ENCODE results near the gene APOF.

The APOF gene

GRCh38 chr12:56358836-56359532, 3.7 kb downstream of the APOF start:
- H3K27ac ChIP-seq (ENCODE audit: low read depth, low read length): peak overlapping the region; percentile 20; the same call in 1 of the 2 replicates
- H3K4me2 ChIP-seq (ENCODE audit: low read length): peak overlapping the region; percentile 94
- H3F3A ChIP-seq (ENCODE audit: control insufficient read depth, insufficient read depth): no peaks in the 10 kb centered on the region
- peak overlapping the region; percentile 90 for H3K4me3 ChIP-seq (ENCODE audit: low read length)
- H3K79me2 ChIP-seq (ENCODE audit: control insufficient read depth, low read length): peaks cover 22% of the 10 kb centered on the region
- peaks cover 38% of the 10 kb centered on the region for H3K4me1 ChIP-seq (ENCODE audit: control insufficient read depth, low read length)
- no peaks in the 10 kb centered on the region for H4K20me1 ChIP-seq (ENCODE audit: control insufficient read depth, insufficient read depth, low read depth, low read length)
- peaks cover 32% of the 10 kb centered on the region for H3K36me3 ChIP-seq (ENCODE audit: control insufficient read depth, low read length)
- H3K9me2 ChIP-seq (replicated peaks; ENCODE audit: control insufficient read depth, low read length): no peaks in the 10 kb centered on the region
- no peaks in the 10 kb centered on the region for H3K27me3 ChIP-seq (ENCODE audit: control insufficient read depth, low read length)
- no peak for TF ChIP-seq EZH2phosphoT487 (IDR thresholded peaks at IDR 0.05; ENCODE audit: borderline replicate concordance, low read length)
- TF ChIP-seq, protein P1, sequence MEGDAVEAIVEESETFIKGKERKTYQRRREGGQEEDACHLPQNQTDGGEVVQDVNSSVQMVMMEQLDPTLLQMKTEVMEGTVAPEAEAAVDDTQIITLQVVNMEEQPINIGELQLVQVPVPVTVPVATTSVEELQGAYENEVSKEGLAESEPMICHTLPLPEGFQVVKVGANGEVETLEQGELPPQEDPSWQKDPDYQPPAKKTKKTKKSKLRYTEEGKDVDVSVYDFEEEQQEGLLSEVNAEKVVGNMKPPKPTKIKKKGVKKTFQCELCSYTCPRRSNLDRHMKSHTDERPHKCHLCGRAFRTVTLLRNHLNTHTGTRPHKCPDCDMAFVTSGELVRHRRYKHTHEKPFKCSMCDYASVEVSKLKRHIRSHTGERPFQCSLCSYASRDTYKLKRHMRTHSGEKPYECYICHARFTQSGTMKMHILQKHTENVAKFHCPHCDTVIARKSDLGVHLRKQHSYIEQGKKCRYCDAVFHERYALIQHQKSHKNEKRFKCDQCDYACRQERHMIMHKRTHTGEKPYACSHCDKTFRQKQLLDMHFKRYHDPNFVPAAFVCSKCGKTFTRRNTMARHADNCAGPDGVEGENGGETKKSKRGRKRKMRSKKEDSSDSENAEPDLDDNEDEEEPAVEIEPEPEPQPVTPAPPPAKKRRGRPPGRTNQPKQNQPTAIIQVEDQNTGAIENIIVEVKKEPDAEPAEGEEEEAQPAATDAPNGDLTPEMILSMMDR (IDR thresholded peaks at IDR 0.05; ENCODE audit: low read depth, low read length, poor library complexity, severe bottlenecking): no peak
- no peaks in the 10 kb centered on the region for H3K9me3 ChIP-seq (ENCODE audit: control insufficient read depth, insufficient read depth, low read length)

GRCh38 chr12:56351325-56351724, 11.3 kb downstream of the APOF start:
- H3K4me3 ChIP-seq (ENCODE audit: low read length): no peak overlapping the region
- no peaks in the 10 kb centered on the region for H3K9me2 ChIP-seq (replicated peaks; ENCODE audit: control insufficient read depth, low read length)
- H3K79me2 ChIP-seq (ENCODE audit: control insufficient read depth, low read length): no peaks in the 10 kb centered on the region
- no peaks in the 10 kb centered on the region for H3F3A ChIP-seq (ENCODE audit: control insufficient read depth, insufficient read depth)
- no peaks in the 10 kb centered on the region for H3K9me3 ChIP-seq (ENCODE audit: control insufficient read depth, insufficient read depth, low read length)
- H3K4me2 ChIP-seq (ENCODE audit: low read length): no peak overlapping the region
- TF ChIP-seq, protein P1 (IDR thresholded peaks at IDR 0.05; ENCODE audit: low read depth, low read length, poor library complexity, severe bottlenecking): no peak
- TF ChIP-seq EZH2phosphoT487 (IDR thresholded peaks at IDR 0.05; ENCODE audit: borderline replicate concordance, low read length): no peak
- H4K20me1 ChIP-seq (ENCODE audit: control insufficient read depth, insufficient read depth, low read depth, low read length): no peaks in the 10 kb centered on the region
- H3K36me3 ChIP-seq (ENCODE audit: control insufficient read depth, low read length): peaks cover 79% of the 10 kb centered on the region
- no peaks in the 10 kb centered on the region for H3K27me3 ChIP-seq (ENCODE audit: control insufficient read depth, low read length)
- H3K4me1 ChIP-seq (ENCODE audit: control insufficient read depth, low read length): no peaks in the 10 kb centered on the region
- no peak overlapping the region; the same call in 1 of the 2 replicates for H3K27ac ChIP-seq (ENCODE audit: low read depth, low read length)

- no peaks in the 10 kb centered on the region for H3K9me3 ChIP-seq (ENCODE audit: control insufficient read depth, insufficient read depth, low read length)
- TF ChIP-seq, protein P1 (IDR thresholded peaks at IDR 0.05; ENCODE audit: low read depth, low read length, poor library complexity, severe bottlenecking): no peak
- no peak for TF ChIP-seq EZH2phosphoT487 (IDR thresholded peaks at IDR 0.05; ENCODE audit: borderline replicate concordance, low read length)
- H3K27me3 ChIP-seq (ENCODE audit: control insufficient read depth, low read length): no peaks in the 10 kb centered on the region
- H3K36me3 ChIP-seq (ENCODE audit: control insufficient read depth, low read length): peaks cover 79% of the 10 kb centered on the region
- H3K79me2 ChIP-seq (ENCODE audit: control insufficient read depth, low read length): no peaks in the 10 kb centered on the region
- no peak overlapping the region for H3K4me2 ChIP-seq (ENCODE audit: low read length)
- H3K4me1 ChIP-seq (ENCODE audit: control insufficient read depth, low read length): no peaks in the 10 kb centered on the region
- H3K27ac ChIP-seq (ENCODE audit: low read depth, low read length): no peak overlapping the region
- H3K9me2 ChIP-seq (replicated peaks; ENCODE audit: control insufficient read depth, low read length): no peaks in the 10 kb centered on the region
- H4K20me1 ChIP-seq (ENCODE audit: control insufficient read depth, insufficient read depth, low read depth, low read length): no peaks in the 10 kb centered on the region
- no peak overlapping the region for H3K4me3 ChIP-seq (ENCODE audit: low read length)
- H3F3A ChIP-seq (ENCODE audit: control insufficient read depth, insufficient read depth): no peaks in the 10 kb centered on the region
These were observed 12.0 kb downstream of the APOF start for GRCh38 chr12:56350662-56351061.
